Activated T-cell treated with anti-CD3 and anti-CD28 coated beads, Interleukin-2, amount 50 U/mL, for 4 hours (primary cell): ENCODE measurements around the gene NTMT2. TPM values are rescaled to one million over a fixed set of nuclear protein-coding genes. Genes with fewer than 3 reads are reported as not detected.
"Not testable (repeated sequence)": the region's sequence is repeated elsewhere in the genome, so short reads cannot be mapped to it uniquely, and the experiment has no call there.

Experiments used
- ATAC-seq, 2 donors: fragments of 200-7000 bp; cut with Tn5 transposase; one replicate each; pipeline ENCODE4 v1.10.0; 2021
- DNase-seq: peaks from one replicate; pipeline ENCODE4 v3.0.0-alpha.2; 2020
- H3K27me3 Mint-ChIP-seq: one replicate; pipeline ENCODE4 v1.8.0; 2021; ENCODE audit warnings: low read depth, mixed read lengths
- H3K36me3 Mint-ChIP-seq: one replicate; pipeline ENCODE4 v1.8.0; 2022; ENCODE audit warnings: mixed read lengths; ENCODE audit not compliant: insufficient read depth
- H3K4me1 Mint-ChIP-seq: one replicate; pipeline ENCODE4 v1.8.0; 2021; ENCODE audit warnings: low read depth, mixed read lengths
- H3K4me3 Mint-ChIP-seq: one replicate; pipeline ENCODE4 v1.8.0; 2021; ENCODE audit warnings: mild to moderate bottlenecking, moderate library complexity, mixed read lengths
- H3K9me3 Mint-ChIP-seq: one replicate; pipeline ENCODE4 v1.8.0; 2021; ENCODE audit warnings: mixed read lengths
- total RNA-seq, 3 donors: library from RNA; stranded (reverse); gene quantifications; one replicate each; pipeline ENCODE4 v1.2.1, GENCODE V29; 2021

Gene NTMT2
- total RNA-seq: not detected

DNA sequence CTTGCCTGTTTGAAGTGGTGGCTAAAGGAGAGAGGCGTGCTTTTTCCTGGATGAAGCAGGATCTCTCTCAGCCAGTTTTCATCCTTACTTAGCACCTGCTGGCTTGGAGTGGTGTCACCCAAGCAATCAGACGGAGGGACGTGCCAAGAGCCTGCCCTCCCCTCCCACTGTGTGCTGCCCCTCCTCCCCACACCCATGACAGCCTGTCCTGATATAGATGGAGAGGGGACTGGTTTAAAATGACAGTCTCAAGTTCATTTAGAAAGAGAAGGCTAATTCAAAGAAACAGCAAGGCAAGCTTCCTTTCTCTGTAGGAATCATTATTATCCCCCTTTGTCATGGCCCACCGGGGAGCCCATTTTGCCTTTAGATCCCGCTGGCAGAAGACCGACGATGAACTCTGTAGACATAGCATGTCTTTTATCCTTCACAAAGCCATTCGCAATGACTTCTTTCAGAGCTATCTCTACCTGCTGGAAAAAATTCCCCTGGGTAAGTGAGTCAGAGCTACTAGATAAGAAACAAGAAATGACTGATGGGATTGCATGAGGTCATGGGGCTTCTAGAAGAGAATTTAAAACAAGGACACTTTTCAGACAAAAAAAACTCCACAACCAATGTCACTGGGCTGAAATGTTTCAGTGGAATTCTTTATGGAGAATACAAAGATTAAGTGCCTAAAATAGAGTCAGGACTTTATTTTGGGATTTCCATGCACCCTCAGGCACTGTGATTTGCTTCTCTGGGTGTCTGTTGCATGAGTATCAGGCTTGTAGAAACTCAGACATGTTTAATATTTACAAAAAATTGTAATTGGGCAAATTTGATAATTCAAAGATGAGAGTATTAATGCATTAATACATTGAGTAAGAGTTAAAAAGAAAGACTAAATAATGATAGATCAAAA lies at the start of gene NTMT2:
Gene NTMT2, plus strand, starts transcription at position 190 of the 907 bp plus-strand sequence. Its CDS starts 149 bp downstream, at position 339.
- Mint-ChIP-seq H3K4me3 (no peak within 1 kb of the TSS), H3K4me1 (peaks cover 10% of the 10 kb centered on the region), H3K27me3 (peaks cover 10% of the 10 kb centered on the region), H3K9me3 (peaks cover 9% of the 10 kb centered on the region), H3K36me3 (no peaks in the 10 kb centered on the region)
- DNase-seq: no peak
- ATAC-seq: peak; percentile 40 to 41

DNA sequence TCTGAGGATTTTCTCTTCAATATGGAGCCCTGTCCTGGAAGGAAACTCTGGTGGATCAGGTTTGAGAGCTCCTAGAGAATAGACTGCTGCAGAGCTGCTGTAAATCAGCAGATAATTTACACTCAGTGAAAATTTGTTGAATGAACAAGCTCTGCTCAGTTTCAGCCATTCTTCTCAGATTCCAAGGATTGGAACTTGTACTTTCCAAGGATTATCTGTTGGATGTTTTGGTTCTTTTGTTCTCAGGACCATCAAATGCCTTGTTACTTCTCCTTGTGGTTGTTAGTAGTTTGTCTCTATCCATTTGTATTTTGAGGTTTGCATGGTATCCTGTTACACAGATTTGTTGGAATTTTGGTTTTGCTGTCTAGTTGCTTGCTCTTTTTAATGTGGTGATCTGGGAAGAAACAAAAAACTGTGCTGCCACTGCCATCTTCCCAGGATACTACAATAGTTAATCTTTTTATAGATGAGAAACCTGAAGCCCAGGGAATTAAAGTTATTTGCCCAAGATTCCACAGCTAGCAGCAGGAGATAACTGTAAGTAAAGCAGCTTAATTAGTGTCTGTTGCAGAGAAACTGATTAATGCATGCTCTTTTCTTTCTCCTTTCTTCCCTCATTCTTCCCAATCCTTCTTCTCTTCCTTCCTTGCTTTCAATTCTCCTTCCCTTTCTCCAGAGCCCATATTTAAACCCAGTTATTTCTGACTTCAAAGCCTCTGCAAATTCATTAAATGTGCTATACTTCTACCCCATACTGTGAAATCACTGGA lies 49.6 kb upstream of the NTMT2 start:
- Mint-ChIP-seq H3K4me1 (no peaks in the 10 kb centered on the region), H3K27me3 (peaks cover 13% of the 10 kb centered on the region), H3K9me3 (peaks cover 9% of the 10 kb centered on the region), H3K4me3 (no peak overlapping the region), H3K36me3 (no peaks in the 10 kb centered on the region)
- ATAC-seq (no peak), DNase-seq (no peak)

GRCh38 chr1:170096806-170097340 lies 48.9 kb upstream of the NTMT2 start:
- H3K9me3 Mint-ChIP-seq: peaks cover 9% of the 10 kb centered on the region
- DNase-seq (no peak), ATAC-seq (no peak)
- no peaks in the 10 kb centered on the region for H3K36me3 Mint-ChIP-seq
- no peak overlapping the region for H3K4me3 Mint-ChIP-seq
- peaks cover 12% of the 10 kb centered on the region for H3K27me3 Mint-ChIP-seq
- H3K4me1 Mint-ChIP-seq: no peaks in the 10 kb centered on the region

DNA sequence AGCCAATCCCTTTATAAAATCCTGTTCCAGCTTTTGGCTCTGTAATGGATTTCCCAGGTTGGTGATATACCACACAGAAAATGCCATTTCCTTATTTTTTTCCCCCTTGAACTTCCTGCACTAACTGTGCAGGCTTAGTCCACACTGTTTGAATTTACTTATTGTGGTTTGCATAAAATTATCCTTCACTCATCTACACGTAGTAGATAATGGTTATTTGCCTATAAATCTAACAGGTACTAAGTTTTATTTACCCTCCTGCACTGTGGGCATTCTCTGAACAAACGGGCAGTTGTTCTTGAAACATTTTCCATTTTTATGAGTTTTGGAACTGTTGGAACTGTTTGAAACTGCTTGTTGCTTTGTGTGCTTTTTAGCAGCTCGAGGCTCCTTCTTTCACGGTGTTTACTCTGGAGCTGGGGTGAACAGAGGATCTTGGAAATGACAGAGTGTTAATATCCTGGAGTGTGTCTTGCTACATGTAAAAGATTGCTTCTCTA lies 48.3 kb upstream of the NTMT2 start:
- no peaks in the 10 kb centered on the region for H3K36me3 Mint-ChIP-seq
- peaks cover 12% of the 10 kb centered on the region for H3K27me3 Mint-ChIP-seq
- no peaks in the 10 kb centered on the region for H3K4me1 Mint-ChIP-seq
- DNase-seq (no peak), ATAC-seq (no peak)
- H3K9me3 Mint-ChIP-seq: peaks cover 9% of the 10 kb centered on the region
- no peak overlapping the region for H3K4me3 Mint-ChIP-seq

DNA sequence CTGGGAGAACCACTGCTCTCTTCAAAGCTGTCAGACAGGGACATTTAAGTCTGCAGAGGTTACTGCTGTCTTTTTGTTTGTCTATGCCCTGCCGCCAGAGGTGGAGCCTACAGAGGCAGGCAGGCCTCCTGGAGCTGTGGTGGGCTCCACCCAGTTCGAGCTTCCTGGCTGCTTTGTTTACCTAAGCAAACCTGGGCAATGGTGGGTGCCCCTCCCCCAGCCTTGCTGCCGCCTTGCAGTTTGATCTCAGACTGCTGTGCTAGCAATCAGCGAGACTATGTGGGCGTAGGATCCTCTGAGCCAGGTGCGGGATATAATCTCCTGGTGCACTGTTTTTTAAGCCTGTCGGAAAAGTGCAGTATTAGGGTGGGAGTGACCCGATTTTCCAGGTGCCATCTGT lies 32.6 kb upstream of the NTMT2 start:
- not testable (repeated sequence) for DNase-seq, H3K36me3 Mint-ChIP-seq, H3K4me3 Mint-ChIP-seq, ATAC-seq, H3K9me3 Mint-ChIP-seq, H3K4me1 Mint-ChIP-seq
- peaks cover 21% of the 10 kb centered on the region for H3K27me3 Mint-ChIP-seq

DNA sequence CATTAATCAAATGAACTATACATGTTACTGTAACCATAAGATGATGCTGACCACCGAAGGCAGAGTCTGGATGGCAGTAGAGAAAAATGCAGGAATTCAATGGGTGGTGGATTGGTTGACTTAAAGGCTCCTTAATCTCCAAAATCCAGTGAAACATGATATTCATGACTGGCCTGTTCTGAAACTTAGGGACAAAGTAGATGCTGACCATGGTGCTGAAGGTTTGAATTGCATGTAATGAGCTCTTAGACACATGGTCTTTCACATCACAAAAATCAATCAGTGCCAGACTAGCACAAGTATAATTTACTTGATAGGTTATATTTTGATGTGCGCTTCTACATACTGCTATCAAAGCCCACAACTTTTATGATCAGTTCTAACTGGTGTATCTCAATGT lies 30.9 kb upstream of the NTMT2 start:
- Mint-ChIP-seq H3K27me3 (peaks cover 21% of the 10 kb centered on the region), H3K36me3 (no peaks in the 10 kb centered on the region), H3K4me3 (no peak overlapping the region), H3K4me1 (no peaks in the 10 kb centered on the region), H3K9me3 (peaks cover 9% of the 10 kb centered on the region)
- no peak for ATAC-seq
- no peak for DNase-seq

GRCh38 chr1:170122366-170122765 lies 23.4 kb upstream of the NTMT2 start:
- Mint-ChIP-seq H3K4me1 (peaks cover 1% of the 10 kb centered on the region), H3K9me3 (peaks cover 16% of the 10 kb centered on the region), H3K27me3 (peaks cover 4% of the 10 kb centered on the region), H3K36me3 (no peaks in the 10 kb centered on the region), H3K4me3 (no peak overlapping the region)
- ATAC-seq (no peak), DNase-seq (no peak)

GRCh38 chr1:170125269-170125668 lies 20.5 kb upstream of the NTMT2 start:
- H3K4me1 Mint-ChIP-seq: peaks cover 1% of the 10 kb centered on the region
- no peaks in the 10 kb centered on the region for H3K36me3 Mint-ChIP-seq
- peaks cover 16% of the 10 kb centered on the region for H3K9me3 Mint-ChIP-seq
- H3K4me3 Mint-ChIP-seq: no peak overlapping the region
- no peak for ATAC-seq
- no peak for DNase-seq
- H3K27me3 Mint-ChIP-seq: peaks cover 8% of the 10 kb centered on the region

GRCh38 chr1:170126696-170127095 lies 19.1 kb upstream of the NTMT2 start:
- DNase-seq: no peak
- Mint-ChIP-seq H3K4me1 (peaks cover 1% of the 10 kb centered on the region), H3K9me3 (peaks cover 16% of the 10 kb centered on the region), H3K4me3 (no peak overlapping the region), H3K27me3 (peaks cover 8% of the 10 kb centered on the region), H3K36me3 (no peaks in the 10 kb centered on the region)
- peak in 1 of 2 donors; percentile 46 for ATAC-seq

- DNase-seq (no peak), ATAC-seq (no peak)
- H3K9me3 Mint-ChIP-seq: no peaks in the 10 kb centered on the region
- H3K27me3 Mint-ChIP-seq: peaks cover 6% of the 10 kb centered on the region
- peaks cover 1% of the 10 kb centered on the region for H3K4me1 Mint-ChIP-seq
- no peaks in the 10 kb centered on the region for H3K36me3 Mint-ChIP-seq
- no peak overlapping the region for H3K4me3 Mint-ChIP-seq
These were observed 14.3 kb upstream of the NTMT2 start for GRCh38 chr1:170131450-170131849.

GRCh38 chr1:170131984-170132383 lies 13.8 kb upstream of the NTMT2 start:
- Mint-ChIP-seq H3K4me1 (no peaks in the 10 kb centered on the region), H3K4me3 (no peak overlapping the region), H3K36me3 (no peaks in the 10 kb centered on the region), H3K9me3 (no peaks in the 10 kb centered on the region), H3K27me3 (peaks cover 4% of the 10 kb centered on the region)
- ATAC-seq: no peak
- DNase-seq: no peak

GRCh38 chr1:170133766-170134495 lies 11.8 kb upstream of the NTMT2 start:
- Mint-ChIP-seq H3K9me3 (no peaks in the 10 kb centered on the region), H3K4me1 (no peaks in the 10 kb centered on the region), H3K4me3 (no peak overlapping the region), H3K36me3 (no peaks in the 10 kb centered on the region), H3K27me3 (peaks cover 6% of the 10 kb centered on the region)
- no peak for DNase-seq
- no peak for ATAC-seq

- no peaks in the 10 kb centered on the region for H3K4me1 Mint-ChIP-seq
- no peak for ATAC-seq
- no peak for DNase-seq
These were observed 11.2 kb upstream of the NTMT2 start for GRCh38 chr1:170134521-170134920.

DNA sequence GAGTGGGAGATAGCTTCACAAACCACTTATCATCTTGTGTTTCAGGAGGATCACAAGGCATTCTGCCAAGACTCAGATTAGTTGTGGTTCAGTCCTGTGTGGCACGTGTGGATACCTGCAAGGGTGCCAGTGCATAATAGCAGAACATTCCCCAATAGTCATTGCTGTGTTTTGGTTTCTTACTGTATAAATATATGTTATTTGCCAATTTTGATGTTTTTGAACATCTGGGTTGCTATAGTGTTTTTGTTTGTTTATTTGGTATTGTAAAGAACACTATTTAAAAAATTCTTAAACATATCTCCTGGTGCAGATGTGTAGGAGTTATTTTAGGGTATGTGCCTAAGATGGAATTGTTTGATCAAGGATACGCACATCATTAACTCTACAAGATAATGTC lies 5.4 kb upstream of the NTMT2 start:
- Mint-ChIP-seq H3K9me3 (peaks cover 9% of the 10 kb centered on the region), H3K27me3 (peaks cover 7% of the 10 kb centered on the region), H3K36me3 (no peaks in the 10 kb centered on the region), H3K4me1 (no peaks in the 10 kb centered on the region), H3K4me3 (no peak overlapping the region)
- no peak for DNase-seq
- no peak for ATAC-seq

More at GRCh38 chr1:170134521-170134920, 11.2 kb upstream of the NTMT2 start:
- no peaks in the 10 kb centered on the region for H3K36me3 Mint-ChIP-seq
- H3K27me3 Mint-ChIP-seq: peaks cover 4% of the 10 kb centered on the region
- H3K9me3 Mint-ChIP-seq: no peaks in the 10 kb centered on the region
- no peak overlapping the region for H3K4me3 Mint-ChIP-seq
